GM12865 (cell line): ENCODE measurements around the gene RAMP3.

Experiments used
- DNase-seq: peaks from one replicate; pipeline ENCODE4 v3.0.0; 2010; ENCODE audit warnings: low read depth
- H3K4me3 ChIP-seq: 2 replicates; pipeline ENCODE4 v1.5.1; 2011; ENCODE audit warnings: mild to moderate bottlenecking, low read depth, low read length, control low read depth
- CTCF ChIP-seq: IDR thresholded peaks from 2 replicates; pipeline ENCODE4 v1.5.1; 2011; ENCODE audit warnings: low read length, control low read depth, low read depth, inconsistent platforms; ENCODE audit not compliant: insufficient read depth; ENCODE audit errors: missing control alignments

RAMP3 gene

DNA sequence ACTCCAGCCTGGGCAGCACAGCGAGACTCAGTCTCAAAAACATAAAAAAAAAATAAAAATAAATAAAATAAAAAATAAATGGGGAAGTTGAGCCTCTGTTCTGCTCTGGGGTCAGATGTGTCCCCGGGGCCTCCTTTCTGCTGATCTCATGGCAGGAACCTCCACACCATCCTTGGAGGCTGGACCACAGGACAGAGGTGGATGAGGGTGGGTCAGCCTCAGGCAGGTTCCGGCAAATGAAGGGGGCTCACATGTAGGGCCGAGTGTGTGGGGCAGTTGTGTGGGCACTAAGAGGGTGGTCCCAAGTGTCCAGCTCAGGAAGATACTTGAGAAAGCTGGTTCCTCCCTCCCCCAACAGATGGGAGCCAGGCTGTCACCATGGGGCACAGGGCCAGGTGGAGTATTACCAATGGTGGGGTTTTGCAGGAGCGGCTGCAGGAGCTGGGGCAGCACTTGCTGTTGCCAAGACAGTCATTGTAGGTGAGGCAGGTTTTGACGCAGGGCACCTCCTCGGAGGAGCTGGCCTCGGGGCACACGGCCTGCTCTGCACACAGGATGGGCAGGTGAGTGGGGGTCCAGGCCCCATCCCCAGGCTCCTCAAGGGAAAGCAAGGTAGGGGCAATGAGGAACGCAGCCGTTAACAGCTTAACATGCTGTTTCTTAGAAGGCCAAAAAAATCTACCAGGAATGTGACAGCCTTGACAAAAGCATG lies 32.2 kb upstream of the RAMP3 start:
- no peak overlapping the region for H3K4me3 ChIP-seq
- no peak for DNase-seq
- no peak for TF ChIP-seq CTCF

DNA sequence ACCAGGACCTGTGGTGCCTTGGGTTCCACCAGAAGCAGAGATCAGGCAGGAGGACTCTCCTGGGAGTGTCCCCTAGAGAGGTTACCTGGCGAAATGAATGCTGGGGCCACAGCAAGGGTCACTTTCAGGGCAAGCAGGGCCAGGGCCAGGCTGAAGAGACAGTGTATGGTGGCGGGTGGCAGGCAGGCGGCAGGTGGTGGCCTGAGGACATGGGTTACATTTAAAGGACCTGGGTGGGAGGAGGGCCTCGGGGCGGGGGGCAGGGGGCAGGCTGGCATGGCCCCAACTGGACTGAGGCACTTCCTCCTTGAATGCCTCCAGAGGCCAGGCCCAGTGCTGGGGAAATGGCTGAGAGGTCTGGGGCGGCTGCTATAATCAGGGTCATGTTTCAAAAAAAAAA lies 31.4 kb upstream of the RAMP3 start:
- TF ChIP-seq CTCF, result no peak
- DNase-seq, result no peak
- no peak overlapping the region for H3K4me3 ChIP-seq

DNA sequence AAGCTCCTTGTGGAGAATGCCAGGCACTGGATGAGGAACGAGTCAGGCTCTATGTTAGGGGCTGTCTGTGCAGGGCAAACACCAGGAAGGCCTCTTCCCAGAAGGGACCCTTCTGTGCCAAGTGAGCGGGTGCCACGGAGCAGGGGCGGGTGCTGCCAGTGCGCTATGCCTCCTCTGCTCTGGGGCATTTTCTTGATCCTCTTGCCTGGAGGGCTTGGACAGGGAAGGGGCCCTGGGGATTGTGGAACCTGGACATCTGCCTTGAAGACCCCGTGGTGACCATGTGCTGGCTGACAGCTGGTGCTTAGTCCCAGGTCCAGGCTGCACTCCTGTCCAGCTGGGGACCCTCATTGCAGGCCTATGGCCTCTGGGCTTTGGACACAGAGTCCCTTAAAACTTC lies 30.7 kb upstream of the RAMP3 start:
- no peak for TF ChIP-seq CTCF
- DNase-seq, result no peak
- H3K4me3 ChIP-seq, result no peak overlapping the region

DNA sequence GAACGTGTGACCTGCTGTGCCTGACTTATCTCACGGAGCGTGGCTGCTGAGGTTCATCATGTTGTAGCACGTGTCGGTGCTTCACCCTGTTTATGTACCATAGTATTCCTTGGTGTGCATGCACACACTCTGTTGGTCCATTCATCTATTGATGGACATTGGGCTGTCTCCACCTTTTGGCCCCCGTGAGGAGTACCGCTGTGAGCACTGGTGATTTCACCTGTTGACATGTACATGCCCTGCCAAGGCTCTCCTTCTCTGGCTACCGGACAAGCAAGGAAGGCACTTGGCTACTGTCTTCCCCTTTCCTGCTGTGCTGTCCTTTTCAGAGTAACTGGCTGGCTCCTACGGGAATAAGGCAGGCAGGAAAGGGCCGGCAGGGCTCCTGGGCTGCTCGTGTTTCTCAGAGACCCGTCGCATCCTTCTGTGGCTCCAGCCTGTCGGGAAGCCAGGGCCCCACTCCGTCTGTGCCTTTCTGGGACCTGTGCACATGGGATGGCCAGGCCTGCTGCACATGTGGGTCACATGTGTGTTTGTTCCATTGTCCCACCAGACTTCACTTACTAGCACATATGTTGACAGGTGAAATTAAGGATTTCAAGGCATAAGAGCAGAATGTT lies 28.3 kb upstream of the RAMP3 start:
- no peak overlapping the region for H3K4me3 ChIP-seq
- no peak for DNase-seq
- no peak for TF ChIP-seq CTCF

- H3K4me3 ChIP-seq, result no peak overlapping the region
- no peak for DNase-seq
- no peak for TF ChIP-seq CTCF
Measured at GRCh38 chr7:45129906-45130305, 27.7 kb upstream of the RAMP3 start.

DNA sequence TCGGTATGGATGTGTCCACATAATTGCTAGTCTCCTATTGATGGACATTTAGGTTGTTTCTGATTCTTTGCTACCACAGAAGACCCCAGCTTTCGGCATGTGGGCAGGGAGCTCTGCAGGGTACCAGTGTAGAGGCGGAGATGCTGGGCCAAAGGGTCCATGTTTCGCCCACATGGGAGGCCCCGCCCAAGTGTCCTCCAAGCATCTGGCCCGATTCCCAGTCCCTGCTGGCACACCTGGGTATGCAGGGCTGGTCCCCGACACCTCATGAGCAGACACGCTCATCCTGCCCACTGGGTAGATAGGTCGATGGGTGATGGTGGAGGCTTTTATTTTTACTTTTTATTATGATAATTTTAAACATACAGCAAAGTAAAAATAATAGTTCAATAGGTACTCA lies 26.7 kb upstream of the RAMP3 start:
- TF ChIP-seq CTCF, result no peak
- DNase-seq, result no peak
- no peak overlapping the region for H3K4me3 ChIP-seq

GRCh38 chr7:45131891-45132290 lies 25.7 kb upstream of the RAMP3 start:
- no peak for TF ChIP-seq CTCF
- H3K4me3 ChIP-seq, result no peak overlapping the region
- no peak for DNase-seq
